ENCODE results near the gene NPFF.

GRCh38 chr12:53510181-53510812, 3.0 kb upstream of the NPFF start:
- TF ChIP-seq CTCF (IDR thresholded peaks at IDR 0.05), result no peak
- no peak for TF ChIP-seq POLR2A (IDR thresholded peaks at IDR 0.05)
